Sciatic nerve (tissue), 2 donors: ENCODE measurements around the gene GIGYF1. TPM values are rescaled to one million over a fixed set of nuclear protein-coding genes. Genes with fewer than 3 reads are reported as not detected.
"Not testable (repeated sequence)": the region's sequence is repeated elsewhere in the genome, so short reads cannot be mapped to it uniquely, and the experiment has no call there.

Source experiments
- ATAC-seq: fragments of 200-7000 bp; cut with Tn5 transposase; one replicate; pipeline ENCODE4 v1.9.1; 2020; ENCODE audit warnings: mild to moderate bottlenecking, moderate library complexity
- DNase-seq: peaks from one replicate; pipeline ENCODE4 v3.0.0-alpha.2; 2020; ENCODE audit warnings: low spot score
- intact Hi-C: fragments of 100-400 bp; cut with DNase I; formaldehyde crosslinking; loops from one replicate; pipeline ENCODE4 v1.14.2; 2022
- total RNA-seq: library from RNA; stranded (reverse); fragmentation: NEBNext Ultra II Directional; extraction: Animal tissue kit (Norgen Biotek cat#: 25700); gene quantifications from one replicate; pipeline ENCODE4 v1.2.1, GENCODE V29; 2021
- donor health status: DM: no; HTN: no; CAD: no.
- donor health status: DM: no; HTN: no; CAD: no.

The GIGYF1 gene
- total RNA-seq, 1 donor from 2014 or later: 58.8 TPM

DNA sequence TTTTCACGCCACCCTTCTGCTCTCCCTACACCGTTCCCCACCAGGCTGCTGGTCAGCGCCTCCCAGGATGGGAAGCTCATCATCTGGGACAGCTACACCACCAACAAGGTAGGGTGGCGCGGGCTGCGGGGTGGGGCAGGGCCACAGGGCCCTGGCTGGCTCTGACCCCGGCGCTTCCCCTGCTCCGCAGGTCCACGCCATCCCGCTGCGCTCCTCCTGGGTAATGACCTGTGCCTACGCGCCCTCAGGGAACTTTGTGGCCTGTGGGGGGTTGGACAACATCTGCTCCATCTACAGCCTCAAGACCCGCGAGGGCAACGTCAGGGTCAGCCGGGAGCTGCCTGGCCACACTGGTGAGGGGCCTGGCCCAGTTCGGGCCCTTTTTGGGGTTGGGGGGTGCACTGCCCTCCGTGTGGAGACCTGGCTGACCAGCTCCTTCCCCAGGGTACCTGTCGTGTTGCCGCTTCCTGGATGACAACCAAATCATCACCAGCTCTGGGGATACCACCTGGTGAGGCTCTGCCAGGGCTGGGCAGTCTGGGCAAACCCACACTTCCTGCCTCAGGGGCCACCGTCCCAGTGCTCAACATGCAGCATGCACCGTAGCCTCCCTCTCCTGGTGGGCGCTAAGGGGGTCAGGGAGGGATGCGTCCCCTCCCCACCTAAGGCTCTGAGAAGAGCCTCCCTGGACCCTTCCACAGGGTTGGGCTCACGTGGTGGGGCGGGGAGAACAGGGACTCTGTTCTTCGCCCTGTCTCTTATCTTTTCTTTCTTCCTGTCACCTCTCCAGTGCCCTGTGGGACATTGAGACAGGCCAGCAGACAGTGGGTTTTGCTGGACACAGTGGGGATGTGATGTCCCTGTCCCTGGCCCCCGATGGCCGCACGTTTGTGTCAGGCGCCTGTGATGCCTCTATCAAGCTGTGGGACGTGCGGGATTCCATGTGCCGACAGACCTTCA, 16.5 kb downstream of the GIGYF1 start:
- ATAC-seq (no peak), DNase-seq (no peak)
- intact Hi-C loops: no loop called here

GRCh38 chr7:100676501-100677306, 17.3 kb downstream of the GIGYF1 start:
- DNase-seq (no peak), ATAC-seq (no peak)
- intact Hi-C loops: no loop called here

- intact Hi-C loops: no loop called here
- ATAC-seq (peak; percentile 35), DNase-seq (peak; percentile 91)
Observed at GRCh38 chr7:100675581-100676350, 18.3 kb downstream of the GIGYF1 start.

DNA sequence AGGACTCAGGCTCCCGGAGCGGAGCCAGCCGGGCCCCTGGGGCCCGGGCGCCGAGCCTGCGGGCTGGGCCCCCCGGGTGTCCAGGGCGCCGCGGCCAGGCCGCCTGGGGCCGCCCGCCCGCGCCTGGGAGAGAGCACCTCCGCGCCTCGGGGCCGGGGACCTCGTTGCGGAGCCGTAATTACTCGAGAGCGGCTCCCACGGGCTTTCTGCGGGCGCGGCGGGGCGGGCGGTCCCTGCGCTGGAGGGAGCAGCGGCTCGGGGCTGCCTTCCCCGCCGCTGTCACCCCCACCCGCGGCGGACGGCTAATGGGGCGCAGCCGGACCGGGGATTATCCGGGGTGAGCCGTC, 19.0 kb downstream of the GIGYF1 start:
- intact Hi-C loops: no loop called here
- no peak for ATAC-seq
- no peak for DNase-seq

GRCh38 chr7:100674411-100675104, 19.5 kb downstream of the GIGYF1 start:
- ATAC-seq: no peak
- intact Hi-C loops: loop anchor here (5.0 kb wide), 1 partner anchor 1297 kb away; no protein-coding TSS in a partner anchor
- no peak for DNase-seq

DNA sequence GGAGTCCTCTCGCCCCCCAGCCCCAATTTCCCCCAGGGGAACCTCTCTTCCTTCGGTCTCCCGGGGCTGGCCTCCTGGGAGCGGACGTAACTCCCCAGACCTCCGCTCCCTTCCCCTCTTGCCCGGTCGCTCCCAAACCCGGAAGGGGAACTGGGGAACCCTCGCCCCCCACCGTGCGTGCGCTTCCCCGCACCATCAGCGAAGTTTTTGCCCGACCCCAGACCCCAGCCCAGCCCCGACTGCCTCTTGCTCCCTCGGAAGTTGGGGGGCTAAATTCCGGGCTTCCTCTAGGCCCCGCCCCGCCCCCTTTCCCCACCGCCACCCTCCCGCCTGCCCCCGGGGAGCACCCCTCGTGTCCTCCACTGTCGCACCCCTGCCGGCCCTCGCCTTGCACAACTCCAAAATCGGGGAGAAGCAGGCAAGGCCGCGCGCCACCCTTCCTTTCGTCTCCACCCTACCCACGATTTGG, 20.1 kb downstream of the GIGYF1 start:
- ATAC-seq (peak; percentile 2), DNase-seq (no peak)
- intact Hi-C loops: loop anchor here (5.0 kb wide), 1 partner anchor 1297 kb away; no protein-coding TSS in a partner anchor

- intact Hi-C loops: loop anchor here (5.0 kb wide), 1 partner anchor 1296 kb away; no protein-coding TSS in a partner anchor
- DNase-seq: peak; percentile 100
- peak; percentile 95 for ATAC-seq
Observed at GRCh38 chr7:100673302-100673941, 20.6 kb downstream of the GIGYF1 start, which contains the start of gene GNB2. TSS of gene GNB2 (plus strand) at chr7:100673740. CDS start at chr7:100676266, 2,526 bp downstream.

GRCh38 chr7:100671353-100672327, 22.4 kb downstream of the GIGYF1 start:
- intact Hi-C loops: loop anchor here (5.0 kb wide), 1 partner anchor 1294 kb away; no protein-coding TSS in a partner anchor

DNA sequence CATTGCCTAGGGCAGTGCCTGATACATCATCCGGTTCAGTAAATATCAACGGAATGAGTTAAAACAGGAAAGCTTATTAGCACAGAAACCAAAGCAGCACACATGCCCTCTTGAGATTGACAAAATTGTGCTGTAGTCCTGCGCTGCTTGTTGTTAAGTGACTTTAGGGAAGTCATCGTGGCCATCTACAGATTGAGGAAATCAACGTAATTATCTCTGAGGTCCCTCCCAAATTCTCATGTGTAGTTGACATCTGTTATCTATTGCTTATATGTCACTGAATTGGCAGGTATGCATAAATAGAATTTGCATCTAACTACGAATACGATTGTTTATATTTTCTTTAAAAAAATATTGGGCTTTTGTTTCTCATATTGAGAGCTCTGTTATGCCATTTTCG, 24.0 kb downstream of the GIGYF1 start:
- DNase-seq (no peak), ATAC-seq (no peak)
- intact Hi-C loops: loop anchor here (5.0 kb wide), 1 partner anchor 1293 kb away; no protein-coding TSS in a partner anchor

More at GRCh38 chr7:100671353-100672327, 22.4 kb downstream of the GIGYF1 start:
- DNase-seq (no peak), ATAC-seq (no peak)

DNA sequence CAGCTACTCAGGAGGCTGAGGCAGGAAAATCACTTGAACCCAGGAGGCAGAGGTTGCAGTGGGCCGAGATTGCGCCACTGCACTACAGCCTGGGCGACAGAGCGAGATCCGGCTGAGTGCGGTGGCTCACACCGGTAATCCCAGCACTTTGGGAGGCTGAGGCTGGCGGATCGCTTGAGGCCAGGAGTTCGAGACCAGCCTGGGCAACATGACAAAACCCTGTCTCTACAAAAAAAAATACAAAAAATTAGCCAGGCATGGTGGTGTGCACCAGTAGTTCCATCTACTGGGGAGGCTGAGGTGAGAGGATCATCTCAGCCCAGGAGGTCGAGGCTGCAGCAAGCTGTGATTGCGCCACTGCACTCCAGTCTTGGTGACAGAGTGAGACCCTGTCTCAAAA, 24.9 kb downstream of the GIGYF1 start:
- DNase-seq, intact Hi-C loops, ATAC-seq: not testable (repeated sequence)

GRCh38 chr7:100668069-100668449, 26.0 kb downstream of the GIGYF1 start:
- ATAC-seq (no peak), DNase-seq (no peak)

DNA sequence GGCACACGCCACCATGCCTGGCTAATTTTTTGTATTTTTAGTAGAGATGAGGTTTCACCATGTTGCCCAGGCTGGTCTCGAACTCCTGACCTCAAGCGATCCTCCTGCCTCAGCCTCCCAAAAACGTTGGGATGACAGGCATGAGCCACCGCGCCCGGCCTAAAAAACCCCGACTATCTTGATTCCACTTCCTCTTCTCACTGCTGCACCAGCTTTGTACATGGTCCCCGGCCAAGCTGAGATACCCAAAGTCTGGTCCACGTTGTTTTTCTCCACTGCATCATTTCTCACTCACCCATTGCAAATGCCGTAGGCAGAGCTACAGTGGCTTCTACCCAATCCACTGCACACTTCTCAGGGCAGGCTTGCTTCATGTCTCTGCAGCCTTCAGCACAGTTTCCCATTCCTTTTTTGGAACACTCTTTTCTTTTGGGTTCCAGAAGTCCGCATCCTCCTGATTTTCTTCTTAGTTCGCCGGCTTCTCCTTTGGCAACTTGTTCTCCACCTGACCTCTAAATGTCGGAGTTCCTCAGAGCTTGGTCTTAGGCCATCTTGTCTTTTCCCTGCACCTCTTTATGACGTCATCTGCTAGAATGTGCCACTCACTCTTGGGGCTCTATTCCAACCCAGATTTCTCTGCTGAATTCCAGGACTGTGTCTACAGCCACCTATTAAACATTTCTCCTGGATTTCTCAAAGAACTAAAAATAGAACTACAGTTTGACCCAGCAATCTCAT, 26.6 kb downstream of the GIGYF1 start:
- DNase-seq: no peak
- intact Hi-C loops: loop anchor here (2.0 kb wide), 1 partner anchor 25 kb away; no protein-coding TSS in a partner anchor
- ATAC-seq: no peak

More at GRCh38 chr7:100668069-100668449, 26.0 kb downstream of the GIGYF1 start:
- intact Hi-C loops: no loop called here

DNA sequence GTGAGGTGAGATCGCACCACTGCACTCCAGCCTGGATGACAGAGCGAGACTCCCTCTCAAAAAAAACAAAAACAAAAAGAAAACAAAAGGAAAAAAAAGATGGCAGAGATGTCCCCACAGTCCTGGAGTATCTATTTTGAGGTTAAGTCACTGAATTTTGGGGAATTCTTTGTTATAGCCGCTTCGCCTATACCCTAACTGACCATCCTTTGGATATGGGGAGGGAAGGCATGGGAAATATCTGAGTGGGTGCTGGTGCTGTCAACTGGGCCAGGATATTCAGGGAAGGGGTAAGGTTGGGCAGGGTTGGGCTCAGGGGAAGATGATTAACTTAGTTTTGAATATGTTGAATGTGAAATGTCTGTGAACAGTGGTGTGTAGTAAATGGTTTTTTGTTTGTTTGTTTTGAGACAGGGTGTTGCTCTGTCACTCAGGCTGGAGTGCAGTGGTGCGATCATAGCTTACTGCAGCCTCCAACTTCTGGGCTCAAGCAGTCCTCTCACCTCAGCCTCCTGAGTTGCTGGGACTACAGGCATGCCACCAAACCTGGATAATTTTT, 28.8 kb downstream of the GIGYF1 start:
- intact Hi-C loops: no loop called here
- DNase-seq: no peak
- no peak for ATAC-seq

DNA sequence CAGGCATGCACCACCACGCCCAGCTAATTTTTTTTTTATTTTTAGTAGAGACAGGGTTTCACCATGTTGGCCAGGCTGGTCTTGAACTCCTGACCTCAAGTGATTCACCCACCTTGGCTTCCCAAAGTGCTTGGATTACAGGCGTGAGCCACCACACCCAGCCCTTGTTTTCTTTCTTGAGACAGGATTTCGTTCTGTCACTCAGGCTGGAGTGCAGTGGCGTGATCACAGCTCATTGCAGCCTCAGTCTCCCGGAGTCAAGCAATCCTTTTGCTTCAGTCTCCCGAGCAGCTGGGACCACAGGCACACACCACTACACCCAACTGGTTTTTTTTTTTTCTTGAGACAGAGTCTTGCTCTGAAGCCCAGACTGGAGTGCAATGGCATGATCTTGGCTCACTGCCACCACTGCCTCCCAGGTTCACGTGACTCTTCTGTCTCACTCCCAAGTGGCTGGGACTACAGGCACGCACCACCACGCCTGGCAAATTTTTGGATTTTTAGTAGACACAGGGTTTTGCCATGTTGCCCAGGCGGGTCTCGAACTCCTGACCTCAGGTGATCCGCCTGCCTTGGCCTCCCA, 31.8 kb downstream of the GIGYF1 start:
- intact Hi-C loops, DNase-seq, ATAC-seq: not testable (repeated sequence)
